NCI-H1417 treated with DMSO at 0.1 percent for 48 hours (cell line): ENCODE data around the gene HYAL1.

ENCODE experiments used
- DNase-seq: peaks from one replicate; lab custom pipeline; 2025; lab: John Stamatoyannopoulos, UW

Gene HYAL1

GRCh38 chr3:50303013-50303815 lies at the start of gene HYAL1:
TSS of gene HYAL1 (minus strand) at chr3:50303574. CDS start at chr3:50302956, 618 bp downstream.
- DNase-seq = no peak

- DNase-seq = no peak
Measured at GRCh38 chr3:50352781-50353180, 49.4 kb upstream of the HYAL1 start.

GRCh38 chr3:50351323-50351697 lies 47.9 kb upstream of the HYAL1 start:
- no peak for DNase-seq

GRCh38 chr3:50350527-50351322 lies 47.4 kb upstream of the HYAL1 start, which contains the start of the genes CYB561D2 and NPRL2:
TSS of gene CYB561D2 (plus strand) at chr3:50350862. CDS start at chr3:50351434, 572 bp downstream.
TSS of gene NPRL2 (minus strand) at chr3:50350775. CDS start at chr3:50350652, 123 bp downstream.
- peak; percentile 57 for DNase-seq

- DNase-seq = no peak
Measured at GRCh38 chr3:50350213-50350526, 46.8 kb upstream of the HYAL1 start.

- no peak for DNase-seq
Measured at GRCh38 chr3:50347187-50347813, 43.9 kb upstream of the HYAL1 start.

GRCh38 chr3:50345586-50346234 lies 42.3 kb upstream of the HYAL1 start, which contains the start of gene ZMYND10:
TSS of gene ZMYND10 (minus strand) at chr3:50345732. CDS start at chr3:50345579, 153 bp downstream.
- no peak for DNase-seq

- no peak for DNase-seq
Measured at GRCh38 chr3:50345008-50345407, 41.6 kb upstream of the HYAL1 start.

GRCh38 chr3:50342813-50343633 lies 39.6 kb upstream of the HYAL1 start:
- DNase-seq = no peak

GRCh38 chr3:50341996-50342650 lies 38.7 kb upstream of the HYAL1 start:
- no peak for DNase-seq

- no peak for DNase-seq
Measured at GRCh38 chr3:50341537-50341936, 38.2 kb upstream of the HYAL1 start.

- DNase-seq = no peak
Measured at GRCh38 chr3:50340448-50341329, 37.3 kb upstream of the HYAL1 start, which contains the start of gene RASSF1. TSS of gene RASSF1 (minus strand) at chr3:50340836. CDS start at chr3:50340805, 31 bp downstream.

GRCh38 chr3:50340147-50340447 lies 36.7 kb upstream of the HYAL1 start:
- DNase-seq = no peak

GRCh38 chr3:50339485-50340146 lies 36.2 kb upstream of the HYAL1 start:
- no peak for DNase-seq

- no peak for DNase-seq
Measured at GRCh38 chr3:50338965-50339364, 35.6 kb upstream of the HYAL1 start.

- peak; percentile 81 for DNase-seq
Measured at GRCh38 chr3:50337175-50337861, 33.9 kb upstream of the HYAL1 start.

GRCh38 chr3:50336452-50337174 lies 33.2 kb upstream of the HYAL1 start:
- DNase-seq = no peak
